Measurements from ENCODE around the gene NEK8. TPM values are rescaled to one million over a fixed set of nuclear protein-coding genes. Genes with fewer than 3 reads are reported as not detected.

NEK8 gene
- total and polyA plus RNA-seq, 2 of the 8 experiments (the other 6 are each of a cell fraction or from before 2014, with no cell fraction given): 14.9 to 23.3 TPM

DNA sequence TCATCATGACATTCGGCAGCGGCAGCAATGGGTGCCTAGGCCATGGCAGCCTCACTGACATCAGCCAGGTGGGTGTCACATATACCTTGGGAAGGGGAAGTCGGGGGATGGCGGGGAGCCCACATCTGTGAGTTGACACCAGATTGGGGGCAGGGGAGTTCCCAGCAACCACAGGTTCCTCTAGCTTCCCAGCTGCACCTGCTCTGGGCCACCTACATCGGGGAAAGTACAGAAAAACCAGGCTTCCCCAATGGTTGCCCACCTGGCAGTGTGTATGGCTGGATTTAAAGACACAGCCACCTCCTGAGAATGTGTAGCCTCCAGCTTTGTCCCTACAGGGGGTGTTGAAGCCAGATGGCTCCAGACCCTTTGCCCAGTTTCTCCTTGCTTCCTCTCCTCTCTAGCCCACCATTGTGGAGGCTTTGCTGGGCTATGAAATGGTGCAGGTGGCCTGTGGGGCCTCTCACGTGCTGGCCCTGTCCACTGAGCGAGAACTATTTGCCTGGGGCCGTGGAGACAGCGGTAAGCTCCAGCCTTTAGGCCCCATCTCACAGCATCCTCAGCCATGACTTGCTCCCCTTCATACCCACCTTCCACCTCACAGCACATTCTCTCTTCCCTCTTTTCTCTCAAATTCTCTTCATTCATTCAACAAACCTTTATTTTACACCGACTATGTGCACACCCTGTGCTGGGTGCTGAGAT, 10.2 kb downstream of the NEK8 start:
- H2BK120ac ChIP-seq (replicated peaks; ENCODE audit: low read depth, low read length): no peak overlapping the region
- no peaks in the 10 kb centered on the region for H3K9me3 ChIP-seq (ENCODE audit: insufficient read depth in 2 of 2, low read depth in 1 of 2, low read length in 1 of 2)
- H3K23me2 ChIP-seq (ENCODE audit: low read depth, low read length): peaks cover 3% of the 10 kb centered on the region; the same call in 1 of the 2 replicates
- no peak overlapping the region for H3K9ac ChIP-seq (replicated peaks in 1 of 4; ENCODE audit: extremely low read depth in 1 of 4, low read depth in 3 of 4, low read length in 3 of 4)
- H3K4me3 ChIP-seq (ENCODE audit: extremely low read depth in 1 of 4, insufficient read depth in 2 of 4, low read depth in 3 of 4, low read length in 4 of 4): no peak overlapping the region
- no peak for DNase-seq (ENCODE audit: low read depth in 1 of 2, low spot score in 2 of 2)
- no peak for FAIRE-seq
- no peak overlapping the region for H4K5ac ChIP-seq (ENCODE audit: insufficient read length, low read depth, low read length)
- TF ChIP-seq ZNF274 (IDR thresholded peaks at IDR 0.05; ENCODE audit: borderline replicate concordance, extremely low read depth, low read length): no peak
- no peak for TF ChIP-seq TAF1 (IDR thresholded peaks at IDR 0.05; ENCODE audit: low read depth, low read length)
- TF ChIP-seq POU5F1 (IDR thresholded peaks at IDR 0.05; ENCODE audit: low read depth, low read length): no peak
- TF ChIP-seq SIRT6 (IDR thresholded peaks at IDR 0.05; ENCODE audit: low read length): no peak
- TF ChIP-seq SUZ12 (IDR thresholded peaks at IDR 0.05; ENCODE audit: low read length): no peak
- no peak for TF ChIP-seq CREB1 (IDR thresholded peaks at IDR 0.05)
- TF ChIP-seq TBP (IDR thresholded peaks at IDR 0.05; ENCODE audit: low read depth, low read length): no peak
- TF ChIP-seq EZH2 (IDR thresholded peaks at IDR 0.05; ENCODE audit: low read depth, low read length, severe bottlenecking): no peak
- TF ChIP-seq CBX8 (IDR thresholded peaks at IDR 0.05; ENCODE audit: borderline replicate concordance, low read depth, low read length): no peak
- TF ChIP-seq SAP30 (IDR thresholded peaks at IDR 0.05; ENCODE audit: insufficient read depth, insufficient replicate concordance, low read length): no peak
- H3K4ac ChIP-seq (replicated peaks; ENCODE audit: insufficient read length, low read depth, low read length): no peak overlapping the region
- no peak overlapping the region for H3K14ac ChIP-seq (ENCODE audit: insufficient read length)
- no peak overlapping the region for H2AK5ac ChIP-seq (ENCODE audit: low read depth, low read length)
- H2BK15ac ChIP-seq (ENCODE audit: low read length): no peak overlapping the region
- H2BK20ac ChIP-seq (ENCODE audit: low read length): no peak overlapping the region
- no peaks in the 10 kb centered on the region for H3K27me3 ChIP-seq (replicated peaks in 1 of 4; ENCODE audit: control insufficient read depth in 3 of 4, extremely low read depth in 1 of 4, insufficient read depth in 3 of 4, low read length in 3 of 4)
- H3K79me2 ChIP-seq (ENCODE audit: control insufficient read depth in 1 of 2, insufficient read depth in 2 of 2, low read length in 2 of 2): no peaks in the 10 kb centered on the region
- peaks cover 0 to 2% (median 0%) of the 10 kb centered on the region in 4 experiments; a peak in 1 of 7 replicates for H3K4me1 ChIP-seq (replicated peaks in 1 of 4; ENCODE audit: control insufficient read depth in 3 of 4, insufficient read depth in 4 of 4, low read length in 3 of 4)
- CTCF ChIA-PET (ENCODE audit: partially characterized antibody): interaction anchor here (1.5 to 5.6 kb wide), 2 partner anchors 11 kb away, joined by 9 to 70 read pairs; partner anchors contain the start of genes NEK8 and TLCD1
- no peak overlapping the region for H3K56ac ChIP-seq (replicated peaks; ENCODE audit: insufficient read length, low read depth, low read length)
- WGBS, 2 experiments (ENCODE audit: extremely low coverage in 1 of 2, insufficient coverage in 1 of 2, insufficient read length in 1 of 2, insufficient replicate concordance in 2 of 2, low coverage in 1 of 2, low lambda C conversion rate in 2 of 2, missing lambda C conversion rate in 1 of 2): 89 to 100% methylated on average over 1 to 10 of the region's 10 CpGs
- POLR2A ChIA-PET (ENCODE audit: partially characterized antibody): interaction anchor here (9.2 to 15.3 kb wide), 2 partner anchors 12 to 15 kb away, joined by 134 to 813 read pairs; partner anchors contain the start of genes NEK8, RPL23A and TLCD1
- no peak overlapping the region for H4K91ac ChIP-seq (replicated peaks; ENCODE audit: insufficient read length, low read length)
- H3K4me2 ChIP-seq (ENCODE audit: insufficient read depth in 1 of 2, low read depth in 2 of 2, low read length in 2 of 2): no peak overlapping the region
- no peak overlapping the region for H3K23ac ChIP-seq (ENCODE audit: insufficient read length)
- no peak overlapping the region for H4K8ac ChIP-seq (ENCODE audit: extremely low read depth, insufficient read depth, low read length)
- H3K79me1 ChIP-seq (ENCODE audit: low read depth, low read length): no peaks in the 10 kb centered on the region; the same call in 1 of the 2 replicates
- peaks cover 9 to 16% (median 12%) of the 10 kb centered on the region in 4 experiments; a peak in 7 of 8 replicates for H3K36me3 ChIP-seq (ENCODE audit: control insufficient read depth in 2 of 4, insufficient read depth in 4 of 4, low read length in 3 of 4)
- H2BK5ac ChIP-seq (ENCODE audit: low read depth, low read length): no peak overlapping the region
- H2AFZ ChIP-seq (ENCODE audit: low read length): no peak overlapping the region
- H3K27ac ChIP-seq (ENCODE audit: low read depth, low read length): no peak overlapping the region
- no peak overlapping the region for H2BK12ac ChIP-seq (ENCODE audit: low read depth, low read length)
- H3K18ac ChIP-seq (ENCODE audit: extremely low read depth, low read length): no peak overlapping the region
- peaks cover 0 to 5% of the 10 kb centered on the region in 2 experiments for H4K20me1 ChIP-seq (replicated peaks in 1 of 2; ENCODE audit: control insufficient read depth in 1 of 2, insufficient read depth in 2 of 2, low read length in 2 of 2)
